ENCODE measurements around the gene SLC17A5.

- no peak for TF ChIP-seq CTCF (IDR thresholded peaks at IDR 0.05; ENCODE audit: low read length)
- TF ChIP-seq EZH2 (IDR thresholded peaks at IDR 0.05; ENCODE audit: borderline replicate concordance, low read length) = no peak
Measured at GRCh38 chr6:73664701-73665100, 10.9 kb upstream of the SLC17A5 start.

All from OCI-LY1 (cell line).